ENCODE results near the gene SNAPC4. TPM values are rescaled to one million over a fixed set of nuclear protein-coding genes. Genes with fewer than 3 reads are reported as not detected.

The SNAPC4 gene
- polyA plus RNA-seq, 1 donor from 2014 or later = 6.8 TPM

GRCh38 chr9:136442265-136442664, 42.3 kb upstream of the SNAPC4 start:
- Histone ChIP-seq H3K27me3 (ENCODE audit: insufficient read depth, low read depth, low read length) (no peaks in the 10 kb centered on the region), H3F3A (ENCODE audit: insufficient read depth, low read length, poor library complexity, severe bottlenecking) (no peaks in the 10 kb centered on the region), H3K9ac (ENCODE audit: low read length) (no peak overlapping the region), H3K36me3 (ENCODE audit: insufficient read depth, low read length) (peaks cover 6% of the 10 kb centered on the region), H3K4me2 (ENCODE audit: low read length) (no peak overlapping the region), H3K9me3 (ENCODE audit: low read length) (no peaks in the 10 kb centered on the region), H3K27ac (ENCODE audit: low read length) (no peak overlapping the region), H4K20me1 (ENCODE audit: insufficient read depth) (no peaks in the 10 kb centered on the region), H3K9me2 (ENCODE audit: insufficient read depth, low read length) (no peaks in the 10 kb centered on the region), H3K79me2 (replicated peaks; ENCODE audit: insufficient read depth, low read length) (peaks cover 18% of the 10 kb centered on the region), H3K4me3 (ENCODE audit: low read length) (no peak overlapping the region), H2AFZ (ENCODE audit: low read depth, low read length) (no peak overlapping the region)
- TF ChIP-seq RAD21 (conservative IDR thresholded peaks at IDR 0.05) = no peak
- TF ChIP-seq REST (IDR thresholded peaks at IDR 0.05; ENCODE audit: borderline replicate concordance) = no peak
- no peak for TF ChIP-seq EZH2 (IDR thresholded peaks at IDR 0.05; ENCODE audit: borderline replicate concordance, insufficient read depth, low read length, poor library complexity, severe bottlenecking)
- no peak for TF ChIP-seq POLR2AphosphoS5 (IDR thresholded peaks at IDR 0.05)
- TF ChIP-seq SMC3 (conservative IDR thresholded peaks at IDR 0.05; ENCODE audit: poor library complexity) = no peak
- TF ChIP-seq EP300 (conservative IDR thresholded peaks at IDR 0.05; ENCODE audit: poor library complexity, severe bottlenecking) = no peak

- H3K9ac ChIP-seq (ENCODE audit: low read length) = no peak overlapping the region
- H3F3A ChIP-seq (ENCODE audit: insufficient read depth, low read length, poor library complexity, severe bottlenecking) = no peaks in the 10 kb centered on the region
- no peak for TF ChIP-seq MXI1 (conservative IDR thresholded peaks at IDR 0.05; ENCODE audit: poor library complexity, severe bottlenecking)
- no peak for TF ChIP-seq CTCF (IDR thresholded peaks at IDR 0.05; ENCODE audit: poor library complexity, severe bottlenecking)
- no peak for TF ChIP-seq SMC3 (conservative IDR thresholded peaks at IDR 0.05; ENCODE audit: poor library complexity)
- no peak for TF ChIP-seq EP300 (conservative IDR thresholded peaks at IDR 0.05; ENCODE audit: poor library complexity, severe bottlenecking)
- no peak for TF ChIP-seq RAD21 (conservative IDR thresholded peaks at IDR 0.05)
- no peak for TF ChIP-seq REST (IDR thresholded peaks at IDR 0.05; ENCODE audit: borderline replicate concordance)
- TF ChIP-seq TAF1 (IDR thresholded peaks at IDR 0.05; ENCODE audit: low read depth) = no peak
- TF ChIP-seq POLR2AphosphoS5 (IDR thresholded peaks at IDR 0.05) = no peak
- no peak for TF ChIP-seq EZH2 (IDR thresholded peaks at IDR 0.05; ENCODE audit: borderline replicate concordance, insufficient read depth, low read length, poor library complexity, severe bottlenecking)
- H2AFZ ChIP-seq (ENCODE audit: low read depth, low read length) = no peak overlapping the region
- no peaks in the 10 kb centered on the region for H4K20me1 ChIP-seq (ENCODE audit: insufficient read depth)
- H3K27me3 ChIP-seq (ENCODE audit: insufficient read depth, low read depth, low read length) = no peaks in the 10 kb centered on the region
- H3K79me2 ChIP-seq (replicated peaks; ENCODE audit: insufficient read depth, low read length) = peaks cover 23% of the 10 kb centered on the region
- no peak overlapping the region for H3K4me3 ChIP-seq (ENCODE audit: low read length)
- no peaks in the 10 kb centered on the region for H3K9me2 ChIP-seq (ENCODE audit: insufficient read depth, low read length)
- H3K9me3 ChIP-seq (ENCODE audit: low read length) = no peaks in the 10 kb centered on the region
- H3K4me2 ChIP-seq (ENCODE audit: low read length) = no peak overlapping the region
- peaks cover 6% of the 10 kb centered on the region for H3K36me3 ChIP-seq (ENCODE audit: insufficient read depth, low read length)
- H3K27ac ChIP-seq (ENCODE audit: low read length) = no peak overlapping the region
Observed at GRCh38 chr9:136441681-136442245, 41.8 kb upstream of the SNAPC4 start.

Measured in neural cell (in vitro differentiated cells).